NT2/D1 (cell line): ENCODE results near the gene MYOT.
A peak's percentile ranks its signal among the peaks of the same experiment; 100 is the strongest.

ENCODE experiments used
- DNase-seq: peaks from one replicate; pipeline ENCODE4 v3.0.0-alpha.2; 2011; ENCODE audit warnings: low read depth, low spot score
- H3K27me3 ChIP-seq: 2 replicates; pipeline ENCODE4 v1.6.0; 2011; ENCODE audit warnings: mild to moderate bottlenecking; ENCODE audit not compliant: insufficient read length, insufficient read depth
- H3K36me3 ChIP-seq: 2 replicates; pipeline ENCODE4 v1.6.1; 2011; ENCODE audit warnings: mild to moderate bottlenecking, low read length, mixed read lengths; ENCODE audit not compliant: insufficient read depth, insufficient read length
- H3K4me1 ChIP-seq: 2 replicates; pipeline ENCODE4 v1.5.1; 2011; ENCODE audit not compliant: insufficient read depth, insufficient read length
- H3K4me3 ChIP-seq: 2 replicates; pipeline ENCODE4 v1.5.1; 2011; ENCODE audit warnings: low read depth; ENCODE audit not compliant: insufficient read length
- H3K9ac ChIP-seq: 2 replicates; pipeline ENCODE4 v1.6.0; 2011; ENCODE audit warnings: low read depth; ENCODE audit not compliant: insufficient read length
- H3K9me3 ChIP-seq: 2 replicates; pipeline ENCODE4 v1.5.1; 2011; ENCODE audit warnings: mild to moderate bottlenecking, low read length; ENCODE audit not compliant: insufficient read depth
- SUZ12 ChIP-seq: IDR thresholded peaks from 2 replicates; pipeline ENCODE4 v1.6.1; 2011; ENCODE audit not compliant: insufficient read length, insufficient read depth; ENCODE audit errors: extremely low read depth
- YY1 ChIP-seq: IDR thresholded peaks from 2 replicates; pipeline ENCODE4 v1.6.1; 2011; ENCODE audit not compliant: insufficient read length, insufficient read depth
- ZNF274 ChIP-seq: IDR thresholded peaks from 2 replicates; pipeline ENCODE4 v1.6.1; 2011; ENCODE audit warnings: mild to moderate bottlenecking, low read depth, low read length

The MYOT gene

DNA sequence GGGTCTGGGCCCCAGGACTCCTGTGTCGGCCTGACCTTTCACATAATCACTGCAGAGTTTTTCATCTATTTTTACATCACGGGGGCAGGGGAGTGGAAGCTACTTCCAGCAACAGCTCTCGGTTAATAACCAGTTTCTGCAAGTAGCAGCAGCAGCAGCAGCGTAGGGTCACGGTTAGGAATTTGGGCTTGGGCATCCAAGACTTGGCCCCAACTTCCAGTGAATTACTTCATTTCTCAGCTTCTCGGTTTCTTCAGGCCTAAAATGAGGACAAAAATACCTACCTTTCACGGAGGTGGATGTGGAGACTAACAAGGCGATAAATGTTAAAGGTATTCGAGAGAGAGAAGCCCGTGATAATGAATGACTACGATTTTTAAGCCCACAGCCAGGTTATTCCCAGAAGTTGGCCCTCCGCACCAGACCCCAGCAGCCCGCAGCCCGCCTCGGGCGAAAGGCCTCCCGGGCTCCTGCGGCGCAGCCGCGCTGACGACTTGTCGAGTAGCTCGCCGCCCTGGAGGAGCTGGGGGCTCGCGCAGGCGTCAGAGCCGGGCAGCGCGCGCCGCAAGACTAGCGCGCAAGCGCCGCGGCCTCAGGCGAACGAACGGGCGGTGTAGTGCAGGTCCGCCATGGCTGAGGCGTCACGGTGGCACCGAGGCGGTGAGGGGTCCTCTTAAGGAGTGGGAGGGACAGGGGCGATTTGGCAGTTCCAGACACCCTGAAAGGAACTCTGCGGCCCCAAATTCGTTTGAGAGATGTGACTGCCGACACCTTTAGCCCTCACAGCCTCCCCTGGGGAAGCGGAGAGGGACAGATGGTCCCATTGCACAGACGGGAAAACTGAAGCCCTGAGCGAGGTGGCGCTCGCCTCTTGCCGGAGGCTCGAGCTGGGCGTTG is 21.5 kb downstream of the MYOT start, which contains the start of gene PKD2L2:
Gene PKD2L2 (plus strand): TSS at position 595 of the 897 bp plus-strand sequence. CDS start 35 bp downstream, at position 630.
- H3K27me3 ChIP-seq, result no peaks in the 10 kb centered on the region
- TF ChIP-seq YY1 (no peak), ZNF274 (no peak), SUZ12 (no peak)
- peak within 1 kb of the TSS; percentile 34 for H3K4me3 ChIP-seq
- H3K9me3 ChIP-seq, result no peaks in the 10 kb centered on the region
- peak; percentile 43 for DNase-seq
- no peaks in the 10 kb centered on the region for H3K4me1 ChIP-seq
- H3K9ac ChIP-seq, result peak within 1 kb of the TSS; percentile 64
- no peaks in the 10 kb centered on the region for H3K36me3 ChIP-seq

DNA sequence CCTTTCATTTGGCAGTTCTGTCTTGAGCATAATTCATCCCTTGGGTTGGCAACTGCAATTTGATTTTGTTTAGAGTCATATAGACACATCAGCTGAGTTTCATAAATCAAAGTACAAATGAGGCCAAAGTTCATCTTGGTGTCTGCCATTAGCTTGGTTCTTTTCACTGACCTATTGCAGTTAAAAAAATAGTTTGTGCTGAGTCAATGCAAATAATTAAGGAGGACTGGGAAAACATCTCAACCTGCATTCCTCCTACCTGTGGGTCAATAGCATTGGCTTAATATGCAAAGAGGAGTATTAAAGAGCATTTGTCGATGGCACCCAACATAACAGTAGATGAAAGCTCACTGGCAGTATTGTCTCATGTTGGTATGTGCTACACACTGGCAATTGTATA is 23.2 kb downstream of the MYOT start:
- DNase-seq, result no peak
- H3K36me3 ChIP-seq, result no peaks in the 10 kb centered on the region
- no peak overlapping the region for H3K9ac ChIP-seq
- no peak overlapping the region for H3K4me3 ChIP-seq
- no peaks in the 10 kb centered on the region for H3K4me1 ChIP-seq
- no peaks in the 10 kb centered on the region for H3K27me3 ChIP-seq
- no peak for TF ChIP-seq YY1
- no peak for TF ChIP-seq ZNF274
- TF ChIP-seq SUZ12, result no peak
- no peaks in the 10 kb centered on the region for H3K9me3 ChIP-seq

DNA sequence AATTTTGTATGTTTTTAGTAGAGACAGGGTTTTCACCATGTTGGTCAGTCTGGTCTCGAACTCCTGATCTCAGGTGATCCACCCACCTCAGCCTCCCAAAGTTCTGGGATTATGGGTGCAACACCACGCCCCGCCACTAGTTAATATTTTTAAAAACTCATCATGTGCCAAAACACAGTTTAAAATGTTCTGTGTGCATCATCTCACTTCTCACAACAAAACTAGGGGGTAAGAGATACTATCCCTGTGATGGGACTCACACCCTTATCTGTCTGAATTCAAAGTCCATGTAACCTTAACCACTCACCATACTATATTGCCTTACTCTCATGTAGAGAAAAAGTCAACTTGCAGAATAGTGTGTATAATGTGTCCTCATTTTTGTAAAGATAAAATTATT is 24.2 kb downstream of the MYOT start:
- Histone ChIP-seq H3K9ac (no peak overlapping the region), H3K9me3 (no peaks in the 10 kb centered on the region), H3K36me3 (no peaks in the 10 kb centered on the region), H3K4me1 (no peaks in the 10 kb centered on the region), H3K27me3 (no peaks in the 10 kb centered on the region), H3K4me3 (no peak overlapping the region)
- TF ChIP-seq YY1 (no peak), ZNF274 (no peak), SUZ12 (no peak)
- no peak for DNase-seq

DNA sequence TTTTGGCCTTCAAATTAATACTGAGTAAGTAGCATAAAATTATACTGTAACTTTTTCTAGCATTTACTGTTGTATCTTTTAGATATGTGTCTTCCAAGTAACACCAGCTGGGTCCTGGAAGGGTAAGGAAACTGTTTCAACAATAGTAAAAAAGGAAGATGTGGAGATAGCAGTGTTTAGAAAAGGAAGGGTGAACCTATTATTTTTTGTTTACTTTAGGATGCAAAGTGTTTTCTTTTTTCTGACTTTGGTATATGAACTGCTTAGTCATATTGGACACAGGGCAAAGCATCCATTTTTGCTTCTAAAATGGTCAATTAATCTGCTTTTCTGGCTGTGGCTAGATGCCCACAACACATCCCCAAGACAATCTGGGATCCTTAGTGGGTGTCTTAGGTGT is 26.9 kb downstream of the MYOT start:
- H3K27me3 ChIP-seq, result no peaks in the 10 kb centered on the region
- no peak overlapping the region for H3K4me3 ChIP-seq
- H3K9ac ChIP-seq, result no peak overlapping the region
- H3K36me3 ChIP-seq, result no peaks in the 10 kb centered on the region
- no peaks in the 10 kb centered on the region for H3K9me3 ChIP-seq
- no peak for DNase-seq
- no peaks in the 10 kb centered on the region for H3K4me1 ChIP-seq
- TF ChIP-seq YY1 (no peak), ZNF274 (no peak), SUZ12 (no peak)

DNA sequence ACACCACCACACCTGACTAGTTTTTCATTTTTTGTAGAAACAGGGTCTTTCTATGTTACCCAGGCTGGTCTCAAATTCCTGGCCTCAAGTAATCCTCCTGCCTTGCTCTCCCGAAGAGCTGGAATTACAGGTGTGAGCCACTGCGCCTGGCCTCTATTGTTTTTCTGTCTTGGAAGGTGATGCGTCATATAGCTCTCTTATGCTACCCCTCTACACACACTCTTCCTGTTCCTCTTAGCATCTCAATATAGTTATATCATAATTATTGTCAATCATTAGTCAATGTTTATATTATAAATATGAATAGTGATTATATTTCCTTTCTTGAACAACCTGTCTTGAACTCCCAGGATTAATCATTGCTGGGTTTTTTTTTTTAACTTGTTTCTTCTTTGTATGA is 28.9 kb downstream of the MYOT start:
- Histone ChIP-seq H3K9ac (no peak overlapping the region), H3K9me3 (no peaks in the 10 kb centered on the region), H3K4me3 (no peak overlapping the region), H3K27me3 (no peaks in the 10 kb centered on the region), H3K4me1 (no peaks in the 10 kb centered on the region), H3K36me3 (no peaks in the 10 kb centered on the region)
- TF ChIP-seq ZNF274 (no peak), SUZ12 (no peak), YY1 (no peak)
- DNase-seq, result no peak

DNA sequence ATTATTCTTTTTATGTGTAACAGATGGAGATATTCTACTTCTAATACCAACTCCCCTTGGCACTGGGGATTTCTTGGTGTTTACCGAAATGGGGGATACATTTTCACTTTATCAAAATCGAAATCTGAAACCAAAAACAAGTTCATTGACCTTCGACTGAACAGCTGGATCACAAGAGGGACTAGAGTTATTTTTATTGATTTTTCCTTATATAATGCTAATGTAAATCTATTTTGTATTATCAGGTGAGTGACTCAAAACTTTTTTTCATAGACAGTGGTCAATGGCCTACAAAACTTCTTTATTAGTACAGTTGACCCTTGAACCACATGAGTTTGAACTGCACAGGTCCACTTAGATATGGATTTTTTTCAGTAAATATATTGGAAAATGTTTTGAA is 31.8 kb downstream of the MYOT start:
- Histone ChIP-seq H3K9me3 (no peaks in the 10 kb centered on the region), H3K36me3 (no peaks in the 10 kb centered on the region), H3K4me1 (no peaks in the 10 kb centered on the region), H3K27me3 (no peaks in the 10 kb centered on the region), H3K9ac (no peak overlapping the region), H3K4me3 (no peak overlapping the region)
- DNase-seq, result no peak
- TF ChIP-seq SUZ12 (no peak), YY1 (no peak), ZNF274 (no peak)

DNA sequence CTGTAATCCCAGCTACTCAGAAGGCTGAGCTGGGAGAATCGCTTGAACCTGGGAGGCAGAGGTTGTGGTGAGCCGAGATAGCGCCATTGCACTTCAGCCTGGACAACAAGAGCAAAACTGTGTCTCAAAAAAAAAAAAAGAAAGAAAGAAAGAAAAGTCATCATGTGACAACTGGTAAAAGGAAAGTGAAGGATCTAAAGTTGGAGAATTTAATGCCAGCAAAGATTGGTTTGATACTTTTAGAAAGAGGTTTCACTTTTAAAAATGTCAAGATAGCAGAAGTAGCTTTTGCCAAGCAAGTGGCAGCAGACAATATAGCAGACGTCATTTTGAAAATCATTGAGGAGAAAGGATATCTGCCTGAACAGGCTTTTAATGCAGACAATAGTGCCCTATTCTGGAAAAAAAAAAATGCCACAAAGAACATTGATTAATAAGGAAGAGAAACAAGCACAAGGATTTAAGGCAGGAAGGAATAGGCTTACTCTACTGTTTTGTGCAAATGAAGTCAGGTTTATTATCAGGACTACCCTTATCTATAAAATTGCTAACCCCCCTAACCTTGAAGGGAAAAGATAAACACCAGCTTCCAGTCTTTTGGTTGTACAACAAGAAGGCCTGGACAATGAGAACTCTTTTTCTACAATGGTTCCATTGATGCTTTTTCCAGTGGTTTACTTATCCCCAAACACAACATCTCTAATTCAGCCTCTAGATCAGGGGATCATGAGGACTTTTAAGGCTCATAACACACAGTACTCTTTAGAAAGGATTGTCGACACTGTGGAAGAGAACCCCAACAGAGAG is 33.6 kb downstream of the MYOT start:
- DNase-seq, result no peak

More for the DNA sequence above, 33.6 kb downstream of the MYOT start:
- Histone ChIP-seq H3K9me3 (no peaks in the 10 kb centered on the region), H3K4me1 (no peaks in the 10 kb centered on the region), H3K4me3 (no peak overlapping the region), H3K27me3 (no peaks in the 10 kb centered on the region), H3K36me3 (no peaks in the 10 kb centered on the region), H3K9ac (no peak overlapping the region)
- TF ChIP-seq YY1 (no peak), SUZ12 (no peak), ZNF274 (no peak)
